Stimulated activated CD8-positive, alpha-beta memory T cell treated with anti-CD3 and anti-CD28 coated beads, Interleukin-15, amount 100 ng/mL, for 48 hours (primary cell): ENCODE results near the gene ATG101.
"Not testable (repeated sequence)": the region's sequence is repeated elsewhere in the genome, so short reads cannot be mapped to it uniquely, and the experiment has no call there.

ENCODE experiments used
- DNase-seq, 2 donors: peaks; one replicate each; pipeline ENCODE4 v3.0.0-alpha.2; 2020; ENCODE audit warnings: low read depth in 2 of 2

The ATG101 gene

GRCh38 chr12:52097045-52097666 lies 27.4 kb downstream of the ATG101 start:
- no peak for DNase-seq

- not testable (repeated sequence) for DNase-seq
Observed at GRCh38 chr12:52104431-52105089, 34.8 kb downstream of the ATG101 start.

- DNase-seq: peak; percentile 45 to 48
Observed at GRCh38 chr12:52116222-52117125, 46.7 kb downstream of the ATG101 start.

GRCh38 chr12:52117806-52118475 lies 48.2 kb downstream of the ATG101 start:
- not testable (repeated sequence) for DNase-seq

GRCh38 chr12:52119398-52120254 lies 49.8 kb downstream of the ATG101 start:
- DNase-seq: no peak

GRCh38 chr12:52120951-52121823 lies 51.4 kb downstream of the ATG101 start:
- no peak for DNase-seq

- DNase-seq: peak; percentile 35 to 37
Observed at GRCh38 chr12:52121824-52122539, 52.2 kb downstream of the ATG101 start.

GRCh38 chr12:52122540-52122871 lies 52.7 kb downstream of the ATG101 start:
- no peak for DNase-seq

GRCh38 chr12:52122904-52123303 lies 53.1 kb downstream of the ATG101 start:
- DNase-seq: no peak

GRCh38 chr12:52123487-52124186 lies 53.9 kb downstream of the ATG101 start:
- DNase-seq: no peak

- DNase-seq: no peak
Observed at GRCh38 chr12:52125476-52125900, 55.7 kb downstream of the ATG101 start.

GRCh38 chr12:52126050-52126604 lies 56.3 kb downstream of the ATG101 start:
- DNase-seq: no peak
